AG04450 (cell line): ENCODE measurements around the gene HAVCR2. TPM values are rescaled to one million over a fixed set of nuclear protein-coding genes. Genes with fewer than 3 reads are reported as not detected.

Experiments used
- CTCF ChIA-PET: fragments of 300-600, 350-600 bp; formaldehyde crosslinking; extraction: SDS; loops from one replicate; lab custom pipeline; 2022; ENCODE audit warnings: antibody characterized with exemption, inconsistent platforms; lab: Charles Lee
- POLR2A ChIA-PET: fragments of 350-600 bp; formaldehyde crosslinking; extraction: SDS; loops from one replicate; lab custom pipeline; 2021; ENCODE audit warnings: antibody characterized with exemption, inconsistent platforms; lab: Yijun Ruan, JAX
- DNase-seq: peaks from one replicate; pipeline ENCODE4 v3.0.0-alpha.2; 2011; ENCODE audit warnings: low read depth, low spot score
- H3K27ac ChIP-seq: one replicate; pipeline ENCODE4 v1.5.1; 2012; ENCODE audit warnings: low read depth, low read length, control low read depth
- H3K27me3 ChIP-seq: one replicate; pipeline ENCODE4 v1.6.0; 2012; ENCODE audit warnings: low read length; ENCODE audit not compliant: control insufficient read depth, insufficient read depth
- H3K4me3 ChIP-seq: 2 replicates; pipeline ENCODE4 v1.5.1; 2011; ENCODE audit warnings: mild to moderate bottlenecking, low read depth, low read length, control low read depth
- H3K9me3 ChIP-seq: 2 replicates; pipeline ENCODE4 v1.5.1; 2012; ENCODE audit warnings: low read length; ENCODE audit not compliant: control insufficient read depth, insufficient read depth
- polyA plus RNA-seq: library from polyadenylated mRNA; depleted of rRNA; stranded (reverse); fragments of >200 nt; gene quantifications from 2 replicates; pipeline ENCODE4 v1.2.3, GENCODE V29; 2011; rRNA removed
- TF ChIP-seq, protein P1 (sequence below): IDR thresholded peaks from 2 replicates; pipeline ENCODE4 v1.5.1; 2011; ENCODE audit warnings: low read depth, low read length, control low read depth, inconsistent platforms

Gene HAVCR2
- polyA plus RNA-seq, 1 experiment = not detected

DNA sequence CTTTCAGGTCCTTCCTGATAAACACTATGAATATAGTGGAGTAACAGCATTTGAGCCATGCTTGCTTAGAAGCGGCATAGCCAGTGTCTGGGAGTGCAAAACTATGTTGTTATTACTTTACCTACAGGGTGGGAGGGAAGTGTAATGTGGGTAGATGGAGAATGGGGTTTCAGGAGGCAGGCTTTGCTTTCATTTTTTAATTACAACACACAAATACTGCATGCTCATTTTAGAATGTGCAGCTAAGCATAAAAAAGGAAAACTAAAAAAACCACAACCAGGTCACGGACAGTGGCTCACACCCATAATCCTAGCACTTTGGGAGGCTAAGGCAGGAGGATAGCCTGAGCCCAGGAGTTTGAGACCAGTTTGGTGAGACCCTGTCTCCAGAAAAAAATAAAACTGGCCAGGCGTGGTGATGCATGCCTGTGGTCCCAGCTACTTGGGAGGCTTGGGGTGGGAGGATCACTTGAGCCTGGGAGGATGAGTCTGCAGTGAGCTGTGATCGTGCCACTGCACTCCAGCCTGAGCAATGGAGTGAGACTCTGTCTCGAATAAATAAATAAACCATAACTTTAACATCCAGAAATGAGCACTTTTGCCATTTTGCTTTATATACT lies 70.2 kb downstream of the HAVCR2 start:
- DNase-seq = no peak
- CTCF ChIA-PET = no interaction called here
- Histone ChIP-seq H3K27ac (no peak overlapping the region), H3K9me3 (peaks cover 2% of the 10 kb centered on the region; the same call in 1 of the 2 replicates), H3K4me3 (no peak overlapping the region), H3K27me3 (no peaks in the 10 kb centered on the region)
- POLR2A ChIA-PET = no interaction called here
- TF ChIP-seq, protein P1, sequence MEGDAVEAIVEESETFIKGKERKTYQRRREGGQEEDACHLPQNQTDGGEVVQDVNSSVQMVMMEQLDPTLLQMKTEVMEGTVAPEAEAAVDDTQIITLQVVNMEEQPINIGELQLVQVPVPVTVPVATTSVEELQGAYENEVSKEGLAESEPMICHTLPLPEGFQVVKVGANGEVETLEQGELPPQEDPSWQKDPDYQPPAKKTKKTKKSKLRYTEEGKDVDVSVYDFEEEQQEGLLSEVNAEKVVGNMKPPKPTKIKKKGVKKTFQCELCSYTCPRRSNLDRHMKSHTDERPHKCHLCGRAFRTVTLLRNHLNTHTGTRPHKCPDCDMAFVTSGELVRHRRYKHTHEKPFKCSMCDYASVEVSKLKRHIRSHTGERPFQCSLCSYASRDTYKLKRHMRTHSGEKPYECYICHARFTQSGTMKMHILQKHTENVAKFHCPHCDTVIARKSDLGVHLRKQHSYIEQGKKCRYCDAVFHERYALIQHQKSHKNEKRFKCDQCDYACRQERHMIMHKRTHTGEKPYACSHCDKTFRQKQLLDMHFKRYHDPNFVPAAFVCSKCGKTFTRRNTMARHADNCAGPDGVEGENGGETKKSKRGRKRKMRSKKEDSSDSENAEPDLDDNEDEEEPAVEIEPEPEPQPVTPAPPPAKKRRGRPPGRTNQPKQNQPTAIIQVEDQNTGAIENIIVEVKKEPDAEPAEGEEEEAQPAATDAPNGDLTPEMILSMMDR = no peak

Other genes starting within 250 kb of the HAVCR2 start
- not detected in 2 replicates for gene TIMD4, start 145.8 kb downstream of the HAVCR2 start, polyA plus RNA-seq
- 0.29 TPM in 1 of 2 replicates, not detected in the other for gene HAVCR1, start 49.9 kb downstream of the HAVCR2 start, polyA plus RNA-seq
- gene MED7, start 33.8 kb upstream of the HAVCR2 start, polyA plus RNA-seq = 12.9 and 16.4 TPM in 2 replicates
- gene GARIN3, start 57.2 kb upstream of the HAVCR2 start, polyA plus RNA-seq = not detected in 2 replicates
- gene ITK, start 71.8 kb upstream of the HAVCR2 start, polyA plus RNA-seq = not detected in 2 replicates
- gene CYFIP2, start 157.1 kb upstream of the HAVCR2 start, polyA plus RNA-seq = 3.2 and 5.8 TPM in 2 replicates